HG02852 (cell line): ENCODE data around the gene PDE6B.
A peak's percentile ranks its signal among the peaks of the same experiment; 100 is the strongest.

ENCODE experiments used
- ATAC-seq: cut with Tn5 transposase; IDR thresholded peaks from one replicate; pipeline ENCODE4 v1.9.1; 2021; ENCODE audit warnings: mild to moderate bottlenecking, moderate library complexity; ENCODE audit not compliant: unreplicated experiment

Gene PDE6B

GRCh38 chr4:655464-656151, 30.2 kb downstream of the PDE6B start:
- ATAC-seq: no peak

GRCh38 chr4:656436-657337, 31.3 kb downstream of the PDE6B start:
- ATAC-seq: no peak

- ATAC-seq: no peak
These were observed 32.0 kb downstream of the PDE6B start for GRCh38 chr4:657338-657833.

- no peak for ATAC-seq
These were observed 32.7 kb downstream of the PDE6B start for GRCh38 chr4:657834-658667.

GRCh38 chr4:658681-659667, 33.6 kb downstream of the PDE6B start:
- no peak for ATAC-seq

GRCh38 chr4:659851-660250, 34.5 kb downstream of the PDE6B start:
- ATAC-seq: no peak

- no peak for ATAC-seq
These were observed 35.0 kb downstream of the PDE6B start for GRCh38 chr4:660401-660800.

GRCh38 chr4:661231-661630, 35.9 kb downstream of the PDE6B start:
- no peak for ATAC-seq

- ATAC-seq: no peak
These were observed 36.7 kb downstream of the PDE6B start for GRCh38 chr4:661881-662761.

GRCh38 chr4:663046-663437, 37.7 kb downstream of the PDE6B start:
- ATAC-seq: no peak

GRCh38 chr4:663438-664428, 38.4 kb downstream of the PDE6B start:
- ATAC-seq: peak; percentile 54

GRCh38 chr4:664713-665231, 39.4 kb downstream of the PDE6B start:
- ATAC-seq: no peak

GRCh38 chr4:665381-665750, 40.0 kb downstream of the PDE6B start:
- no peak for ATAC-seq

- no peak for ATAC-seq
These were observed 40.5 kb downstream of the PDE6B start for GRCh38 chr4:665751-666435.

GRCh38 chr4:666436-666810, 41.0 kb downstream of the PDE6B start:
- no peak for ATAC-seq

- no peak for ATAC-seq
These were observed 41.6 kb downstream of the PDE6B start for GRCh38 chr4:666822-667544.
